Central memory CD8-positive, alpha-beta T cell (primary cell): ENCODE results near the gene SERPINE1.
A peak's percentile ranks its signal among the peaks of the same experiment; 100 is the strongest.
"Not testable (repeated sequence)": the region's sequence is repeated elsewhere in the genome, so short reads cannot be mapped to it uniquely, and the experiment has no call there.

ENCODE experiments used
- ATAC-seq: fragments of 150-1000 bp; cut with Tn5 transposase; replicated peaks from 2 replicates; pipeline ENCODE4 v1.10.0; 2022; ENCODE audit warnings: mild to moderate bottlenecking, moderate FRiP score, moderate number of reproducible peaks; ENCODE audit not compliant: poor library complexity, severe bottlenecking; ENCODE audit errors: extremely low read depth
- DNase-seq, 2 donors: peaks; one replicate each; pipeline ENCODE4 v3.0.0; 2021; ENCODE audit warnings: low spot score in 2 of 2
- H3K27ac Mint-ChIP-seq: one replicate; pipeline ENCODE4 v1.8.0; 2022; ENCODE audit warnings: low read depth, mild to moderate bottlenecking, moderate library complexity, mixed read lengths
- H3K27me3 Mint-ChIP-seq: one replicate; pipeline ENCODE4 v1.8.0; 2022; ENCODE audit warnings: mixed read lengths
- H3K36me3 Mint-ChIP-seq: one replicate; pipeline ENCODE4 v1.8.0; 2022; ENCODE audit warnings: mild to moderate bottlenecking, moderate library complexity, mixed read lengths; ENCODE audit not compliant: insufficient read depth
- H3K4me1 Mint-ChIP-seq: one replicate; pipeline ENCODE4 v1.8.0; 2022; ENCODE audit warnings: mixed read lengths
- H3K4me3 Mint-ChIP-seq: one replicate; pipeline ENCODE4 v1.8.0; 2022; ENCODE audit warnings: mild to moderate bottlenecking, moderate library complexity, mixed read lengths
- H3K9me3 Mint-ChIP-seq: one replicate; pipeline ENCODE4 v1.8.0; 2022; ENCODE audit warnings: mixed read lengths

SERPINE1 gene

DNA sequence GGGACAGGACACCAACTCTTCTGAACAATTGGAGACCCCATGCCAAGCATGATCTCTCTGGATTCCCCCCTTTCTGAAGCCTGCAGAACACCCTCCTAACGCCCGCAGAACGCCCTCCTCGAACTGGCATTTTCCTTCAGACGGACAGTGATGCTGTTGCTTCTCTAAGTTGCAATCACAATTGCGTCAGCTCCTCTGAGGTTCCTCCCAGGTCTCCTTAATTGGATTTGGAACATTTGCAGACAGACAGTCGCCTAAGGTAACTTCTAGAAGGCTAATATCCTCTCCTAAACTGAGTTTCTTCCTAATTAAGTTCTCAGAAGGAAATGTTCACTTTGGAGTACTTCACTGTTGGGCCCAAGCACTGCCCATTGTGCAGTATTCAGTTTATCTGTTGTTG, 20.5 kb upstream of the SERPINE1 start:
- Mint-ChIP-seq H3K27ac (no peak overlapping the region), H3K4me1 (no peaks in the 10 kb centered on the region), H3K4me3 (no peak overlapping the region), H3K27me3 (peaks cover 48% of the 10 kb centered on the region), H3K9me3 (no peaks in the 10 kb centered on the region), H3K36me3 (no peaks in the 10 kb centered on the region)
- DNase-seq (no peak), ATAC-seq (no peak)

DNA sequence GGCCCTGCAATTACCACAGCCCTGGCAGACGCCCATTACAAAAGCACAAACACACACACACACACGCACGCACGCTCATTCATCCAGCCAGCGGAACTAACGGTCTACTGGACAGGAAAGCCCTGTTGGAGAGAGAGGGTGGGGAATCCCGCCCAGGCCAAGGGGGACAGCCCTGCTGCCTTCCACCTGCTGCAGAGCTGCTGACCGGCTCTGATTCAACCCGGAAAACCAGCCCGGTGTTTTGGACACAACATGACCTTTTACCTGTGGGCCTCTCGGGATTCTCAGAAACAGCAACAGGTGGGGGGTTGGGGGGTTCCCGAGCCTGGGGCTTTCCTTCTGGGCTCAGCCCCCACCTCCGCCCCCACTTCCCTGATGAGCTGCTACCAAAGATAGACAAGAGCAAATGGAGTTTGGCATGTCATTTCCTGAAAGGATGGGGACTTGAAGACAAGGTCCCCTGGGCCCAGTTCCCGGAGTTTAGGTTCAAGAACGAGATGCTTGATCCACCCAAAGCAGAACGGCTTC, 18.5 kb upstream of the SERPINE1 start:
- DNase-seq: no peak
- Mint-ChIP-seq H3K36me3 (no peaks in the 10 kb centered on the region), H3K27ac (no peak overlapping the region), H3K4me3 (no peak overlapping the region), H3K4me1 (no peaks in the 10 kb centered on the region), H3K27me3 (peaks cover 39% of the 10 kb centered on the region), H3K9me3 (no peaks in the 10 kb centered on the region)
- ATAC-seq: no peak

DNA sequence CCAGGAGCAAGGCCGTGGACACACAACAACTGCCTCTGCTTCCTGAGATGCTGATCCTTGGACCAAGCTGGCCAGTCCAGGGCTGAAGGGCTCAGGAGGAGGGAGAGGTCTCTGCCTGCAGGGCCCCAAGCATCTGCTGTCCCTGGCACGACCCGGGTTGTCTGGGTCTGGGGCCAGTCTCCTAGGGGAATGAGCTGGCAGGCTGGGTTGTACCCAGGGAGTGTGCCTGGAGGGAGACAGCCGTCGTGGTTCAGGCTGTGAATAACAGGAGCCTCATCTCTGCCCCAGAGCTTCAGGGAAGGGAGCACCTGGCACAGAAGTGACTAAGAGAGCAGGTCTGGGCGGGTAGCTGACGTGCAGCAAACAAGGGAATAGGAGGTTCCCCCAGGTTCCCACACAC, 17.9 kb upstream of the SERPINE1 start:
- DNase-seq: no peak
- Mint-ChIP-seq H3K27me3 (peaks cover 33% of the 10 kb centered on the region), H3K9me3 (no peaks in the 10 kb centered on the region), H3K4me3 (no peak overlapping the region), H3K36me3 (no peaks in the 10 kb centered on the region), H3K27ac (no peak overlapping the region), H3K4me1 (no peaks in the 10 kb centered on the region)
- ATAC-seq: no peak

DNA sequence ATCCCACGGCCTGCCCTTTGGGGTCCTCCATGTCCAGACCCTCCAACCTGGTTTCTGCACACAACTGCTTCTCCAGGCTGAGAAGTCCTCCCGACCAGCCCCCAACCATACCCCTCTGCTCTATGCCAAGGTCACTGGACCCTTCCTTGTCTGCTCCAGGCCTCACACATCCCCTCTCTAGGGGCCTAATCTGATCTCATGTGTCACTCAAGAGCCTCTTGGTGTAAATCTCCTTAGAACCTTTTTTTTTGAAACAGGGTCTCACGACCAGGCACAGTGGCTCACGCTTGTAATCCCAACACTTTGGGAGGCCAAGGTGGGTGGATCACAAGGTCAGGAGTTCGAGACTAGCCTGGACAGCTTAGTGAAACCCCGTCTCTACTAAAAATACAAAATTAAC, 17.5 kb upstream of the SERPINE1 start:
- Mint-ChIP-seq H3K36me3 (no peaks in the 10 kb centered on the region), H3K27me3 (peaks cover 33% of the 10 kb centered on the region), H3K27ac (no peak overlapping the region), H3K4me3 (no peak overlapping the region), H3K9me3 (no peaks in the 10 kb centered on the region), H3K4me1 (no peaks in the 10 kb centered on the region)
- DNase-seq: no peak
- no peak for ATAC-seq

DNA sequence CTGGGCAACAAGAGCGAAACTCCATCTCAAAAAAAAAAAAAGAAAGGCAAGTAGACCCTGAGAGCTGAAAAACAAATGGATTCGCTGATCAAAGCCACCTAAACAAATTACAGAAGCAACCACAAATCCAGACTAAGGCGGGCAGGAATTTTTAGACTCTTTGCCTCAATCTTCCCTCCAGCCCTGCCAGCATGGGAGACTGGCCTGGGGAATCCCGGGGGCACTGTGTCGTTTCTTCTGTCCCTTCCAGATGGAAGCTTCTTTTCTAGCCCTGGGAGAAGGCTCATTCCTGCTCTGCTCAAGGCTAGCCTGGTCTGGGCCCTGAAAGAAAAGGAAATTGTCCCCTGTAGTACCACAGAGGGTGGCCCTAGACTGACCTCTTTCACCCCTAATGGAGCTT, 15.6 kb upstream of the SERPINE1 start:
- Mint-ChIP-seq H3K27me3 (peaks cover 25% of the 10 kb centered on the region), H3K4me1 (no peaks in the 10 kb centered on the region), H3K9me3 (no peaks in the 10 kb centered on the region), H3K4me3 (no peak overlapping the region), H3K36me3 (no peaks in the 10 kb centered on the region), H3K27ac (no peak overlapping the region)
- ATAC-seq (no peak), DNase-seq (no peak)

DNA sequence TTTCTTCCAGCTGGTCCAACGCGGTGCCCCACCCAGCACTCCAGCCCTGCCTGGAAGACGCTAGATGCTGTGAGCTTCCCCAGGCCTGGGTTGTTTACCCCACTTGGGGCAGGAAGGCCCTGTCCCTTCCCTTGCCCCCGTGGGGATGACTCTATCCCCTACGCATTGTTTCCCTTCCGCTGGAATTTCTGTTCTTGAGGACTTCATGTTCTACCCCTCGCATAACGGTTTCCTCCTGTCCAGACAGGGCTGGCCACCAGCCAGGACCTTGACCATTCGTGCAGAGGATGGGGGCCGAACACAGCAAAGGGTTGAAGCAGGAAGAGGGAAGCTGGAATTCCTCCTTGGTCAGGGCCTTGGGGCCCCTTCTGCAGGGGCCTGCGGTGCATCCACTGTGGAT, 14.7 kb upstream of the SERPINE1 start:
- Mint-ChIP-seq H3K4me1 (no peaks in the 10 kb centered on the region), H3K4me3 (no peak overlapping the region), H3K36me3 (no peaks in the 10 kb centered on the region), H3K27ac (no peak overlapping the region), H3K27me3 (peaks cover 22% of the 10 kb centered on the region), H3K9me3 (no peaks in the 10 kb centered on the region)
- no peak for DNase-seq
- no peak for ATAC-seq

DNA sequence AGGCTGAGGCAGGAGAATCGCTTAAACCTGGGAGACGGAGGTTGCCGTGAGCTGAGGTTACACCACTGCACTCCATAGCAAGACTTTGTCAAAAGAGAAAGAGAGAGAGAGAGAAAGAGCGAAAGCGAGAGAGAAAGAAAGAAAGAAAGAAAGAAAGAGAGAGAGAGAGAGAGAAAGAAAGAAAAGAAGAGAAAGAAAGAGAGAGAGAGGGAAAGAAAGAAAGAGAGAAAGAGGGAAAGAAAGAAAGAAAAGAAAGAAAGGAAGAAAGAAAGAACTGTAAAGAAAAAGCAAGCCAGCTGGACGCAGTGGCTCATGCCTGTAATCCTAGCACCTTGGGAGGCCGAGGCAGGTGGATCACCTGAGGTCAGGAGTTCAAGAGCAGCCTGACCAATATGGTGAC, 13.8 kb upstream of the SERPINE1 start:
- not testable (repeated sequence) for H3K4me1 Mint-ChIP-seq, H3K36me3 Mint-ChIP-seq, H3K9me3 Mint-ChIP-seq, DNase-seq, H3K4me3 Mint-ChIP-seq, ATAC-seq
- Mint-ChIP-seq H3K27me3 (peaks cover 17% of the 10 kb centered on the region), H3K27ac (peak overlapping the region; percentile 17)

DNA sequence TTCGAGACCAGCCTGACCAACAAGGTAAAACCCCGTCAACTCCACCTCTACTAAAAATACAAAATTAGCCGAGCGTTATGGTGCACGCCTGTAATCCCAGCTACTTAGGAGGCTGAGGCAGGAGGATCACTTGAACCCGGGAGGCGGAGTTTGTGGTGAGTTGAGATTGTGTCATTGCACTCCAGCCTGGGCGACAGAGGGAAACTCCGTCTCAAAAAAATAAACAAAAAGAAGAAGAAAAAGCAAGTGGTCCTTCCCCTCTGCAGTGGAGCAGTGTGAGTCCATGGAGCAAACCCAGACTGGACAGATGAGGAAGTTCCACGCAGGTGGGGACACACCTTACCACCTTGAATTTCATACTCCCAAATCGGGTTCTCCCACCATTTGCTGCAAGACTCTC, 13.1 kb upstream of the SERPINE1 start:
- ATAC-seq (no peak), DNase-seq (no peak)
- no peaks in the 10 kb centered on the region for H3K9me3 Mint-ChIP-seq
- no peak overlapping the region for H3K27ac Mint-ChIP-seq
- peaks cover 18% of the 10 kb centered on the region for H3K27me3 Mint-ChIP-seq
- H3K4me3 Mint-ChIP-seq: no peak overlapping the region
- no peaks in the 10 kb centered on the region for H3K4me1 Mint-ChIP-seq
- no peaks in the 10 kb centered on the region for H3K36me3 Mint-ChIP-seq

DNA sequence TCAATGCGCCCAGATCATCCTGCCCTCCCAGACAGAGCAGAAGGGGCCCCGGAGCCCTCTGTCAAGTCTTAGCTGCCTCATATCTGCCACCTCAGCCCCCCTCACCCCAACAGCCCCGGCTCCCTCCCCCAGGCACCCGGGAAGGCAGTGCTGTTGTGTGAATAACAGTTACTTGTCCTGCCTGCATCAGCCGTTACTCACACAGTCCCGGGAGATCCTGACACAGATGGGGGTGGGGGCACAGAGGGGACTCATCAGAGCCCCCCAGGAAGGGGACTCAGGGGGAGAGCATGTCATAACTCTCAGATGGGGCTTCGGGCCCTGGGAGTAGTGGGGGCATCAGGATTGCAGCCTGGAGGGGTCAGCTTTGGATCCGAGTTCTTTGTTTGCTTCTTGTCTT, 12.4 kb upstream of the SERPINE1 start:
- ATAC-seq: no peak

DNA sequence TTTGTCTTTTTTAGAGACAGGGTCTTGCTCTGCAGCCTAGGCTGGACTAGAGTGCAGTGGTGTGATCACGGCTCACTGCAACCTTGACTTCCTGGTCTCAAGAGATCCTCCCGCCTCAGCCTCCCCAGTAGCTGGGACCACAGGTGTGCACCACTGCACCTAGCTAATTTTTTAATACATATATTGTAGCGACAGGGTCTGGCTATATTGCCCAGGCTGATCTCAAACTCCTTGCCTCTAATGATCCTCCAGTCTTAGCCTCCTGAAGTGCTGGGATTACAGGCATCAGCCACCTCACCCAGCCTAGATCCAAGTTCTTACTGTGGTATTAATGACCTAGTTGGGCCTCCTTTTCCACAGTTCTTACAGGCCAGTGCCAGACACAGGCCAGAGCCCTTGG, 11.7 kb upstream of the SERPINE1 start:
- Mint-ChIP-seq H3K4me3 (no peak overlapping the region), H3K4me1 (no peaks in the 10 kb centered on the region)
- no peak for ATAC-seq

More for the DNA sequence above, 12.4 kb upstream of the SERPINE1 start:
- no peaks in the 10 kb centered on the region for H3K36me3 Mint-ChIP-seq
- no peaks in the 10 kb centered on the region for H3K4me1 Mint-ChIP-seq
- H3K4me3 Mint-ChIP-seq: no peak overlapping the region
- no peaks in the 10 kb centered on the region for H3K9me3 Mint-ChIP-seq
- H3K27ac Mint-ChIP-seq: no peak overlapping the region
- DNase-seq: no peak
- peaks cover 25% of the 10 kb centered on the region for H3K27me3 Mint-ChIP-seq

DNA sequence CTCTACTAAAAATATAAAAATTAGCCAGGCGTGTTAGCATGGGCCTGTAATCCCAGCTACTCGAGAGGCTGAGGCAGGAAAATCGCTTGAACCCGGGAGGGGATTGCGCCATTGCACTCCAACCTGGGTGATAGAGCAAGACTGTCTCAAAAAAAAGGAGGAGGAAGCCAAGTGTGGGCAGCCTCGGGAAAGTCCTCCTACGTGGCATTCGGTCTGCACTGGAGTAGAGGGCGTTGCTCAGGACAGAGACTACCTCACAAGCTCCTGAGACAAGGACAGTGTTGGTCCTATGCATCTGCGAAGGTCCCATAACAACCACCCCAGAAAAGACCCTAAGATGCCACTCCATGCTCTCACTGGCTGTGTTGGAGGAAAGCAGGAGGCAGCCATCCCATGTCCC, 10.0 kb upstream of the SERPINE1 start:
- H3K27ac Mint-ChIP-seq: no peak overlapping the region
- H3K4me1 Mint-ChIP-seq: peaks cover 2% of the 10 kb centered on the region
- H3K27me3 Mint-ChIP-seq: peaks cover 46% of the 10 kb centered on the region
- no peaks in the 10 kb centered on the region for H3K36me3 Mint-ChIP-seq
- H3K4me3 Mint-ChIP-seq: no peak overlapping the region
- DNase-seq (no peak), ATAC-seq (no peak)
- no peaks in the 10 kb centered on the region for H3K9me3 Mint-ChIP-seq

More for the DNA sequence above, 11.7 kb upstream of the SERPINE1 start:
- no peak for DNase-seq
- no peaks in the 10 kb centered on the region for H3K9me3 Mint-ChIP-seq
- peaks cover 32% of the 10 kb centered on the region for H3K27me3 Mint-ChIP-seq
- no peak overlapping the region for H3K27ac Mint-ChIP-seq
- no peaks in the 10 kb centered on the region for H3K36me3 Mint-ChIP-seq

DNA sequence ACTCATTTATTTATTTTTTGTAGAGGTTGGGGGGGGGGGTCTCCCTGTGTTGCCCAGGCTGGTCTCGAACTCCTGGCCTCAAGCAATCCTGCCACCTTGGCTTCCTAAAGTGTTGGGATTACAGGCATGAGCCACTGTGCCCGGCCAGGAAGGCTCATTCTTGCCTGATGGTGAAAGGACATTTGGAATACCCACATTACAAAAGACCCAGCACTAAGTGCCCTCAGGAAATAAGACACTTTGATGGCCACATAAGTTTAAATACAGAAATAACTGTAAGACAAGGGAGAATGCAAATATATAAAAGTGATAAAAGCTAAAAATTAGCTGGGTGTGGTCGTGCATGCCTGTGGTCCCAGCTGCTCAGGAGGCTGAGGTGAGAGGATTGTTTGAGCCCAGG, 8.0 kb upstream of the SERPINE1 start:
- H3K27me3 Mint-ChIP-seq: peaks cover 66% of the 10 kb centered on the region
- no peaks in the 10 kb centered on the region for H3K9me3 Mint-ChIP-seq
- no peak for DNase-seq
- peaks cover 7% of the 10 kb centered on the region for H3K4me1 Mint-ChIP-seq
- ATAC-seq: no peak
- no peak overlapping the region for H3K27ac Mint-ChIP-seq
- no peaks in the 10 kb centered on the region for H3K36me3 Mint-ChIP-seq
- no peak overlapping the region for H3K4me3 Mint-ChIP-seq

DNA sequence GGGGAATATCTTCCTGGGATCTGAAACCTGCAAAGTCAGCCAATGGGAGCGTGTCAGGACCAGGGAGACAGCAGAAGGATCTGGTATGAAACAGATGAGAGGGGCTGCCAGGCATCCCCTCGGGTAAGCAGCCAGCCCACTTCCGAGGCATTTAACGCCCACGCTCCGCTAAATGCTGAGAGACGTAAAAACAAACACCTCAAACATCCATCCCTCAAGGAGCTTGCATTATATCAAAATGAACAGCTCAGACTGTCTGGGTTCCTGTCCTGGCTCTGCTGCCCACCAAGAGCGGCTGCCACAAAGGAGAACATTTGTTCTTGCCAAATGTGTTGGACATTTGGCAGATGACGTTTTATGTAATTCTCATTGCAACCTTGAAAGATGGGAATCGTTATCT, 7.0 kb upstream of the SERPINE1 start:
- ATAC-seq (no peak), DNase-seq (no peak)
- Mint-ChIP-seq H3K27ac (no peak overlapping the region), H3K4me1 (peaks cover 14% of the 10 kb centered on the region), H3K4me3 (no peak overlapping the region), H3K27me3 (peaks cover 67% of the 10 kb centered on the region), H3K9me3 (no peaks in the 10 kb centered on the region), H3K36me3 (no peaks in the 10 kb centered on the region)

DNA sequence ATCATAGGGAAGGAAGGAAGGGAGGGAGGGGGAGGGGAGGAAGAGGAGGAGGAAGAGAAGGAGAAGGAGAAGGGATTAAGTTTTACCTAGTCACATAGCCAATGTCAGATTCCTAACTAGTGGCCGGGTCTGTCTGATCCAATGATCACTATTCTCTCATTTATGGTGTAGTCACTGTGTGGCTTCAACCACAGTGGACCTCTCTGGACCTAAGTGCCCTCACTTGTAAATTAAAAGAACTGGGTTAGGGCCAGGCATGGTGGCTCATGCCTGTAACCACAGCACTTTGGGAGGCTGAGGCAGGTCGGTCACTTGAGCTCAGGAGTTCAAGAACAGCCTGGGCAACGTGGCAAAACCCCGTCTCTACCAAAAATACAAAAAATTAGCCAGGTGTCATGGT, 6.6 kb upstream of the SERPINE1 start:
- Mint-ChIP-seq H3K4me3 (no peak overlapping the region), H3K9me3 (no peaks in the 10 kb centered on the region), H3K27me3 (peaks cover 72% of the 10 kb centered on the region), H3K36me3 (no peaks in the 10 kb centered on the region), H3K4me1 (peaks cover 18% of the 10 kb centered on the region), H3K27ac (no peak overlapping the region)
- ATAC-seq: no peak
- DNase-seq: no peak
